H1 (cell line): Measurements from ENCODE around the gene CRB2. TPM values are rescaled to one million over a fixed set of nuclear protein-coding genes. Genes with fewer than 3 reads are reported as not detected.

Experiments
- CTCF ChIA-PET: fragments of 300-600 bp; sonication (Branson Sonifier 250); formaldehyde crosslinking; loops from one replicate; lab custom pipeline; 2021; ENCODE audit not compliant: partially characterized antibody; lab: Charles Lee
- POLR2A ChIA-PET: fragments of 300-600 bp; sonication (Branson Sonifier 250); formaldehyde crosslinking; loops from one replicate; lab custom pipeline; 2021; ENCODE audit warnings: inconsistent platforms; ENCODE audit not compliant: partially characterized antibody; lab: Charles Lee
- DNase-seq, 2 experiments: peaks; one replicate each; pipeline versions ENCODE4 v3.0.0 to v3.0.0-alpha.2; 2010 to 2022; ENCODE audit warnings: low spot score in 2 of 2, low read depth in 1 of 2, mixed read lengths in 1 of 2
- FAIRE-seq: peaks from 2 replicates; lab custom pipeline; 2011; peaks lifted over from hg19 to GRCh38; lab: Jason Lieb, UNC
- H2AFZ ChIP-seq: 2 replicates; pipeline ENCODE4 v1.8.1; 2012; ENCODE audit warnings: low read length, inconsistent platforms
- H2AK5ac ChIP-seq: 2 replicates; pipeline ENCODE4 v1.6.1; 2013; ENCODE audit warnings: low read depth, low read length
- H2BK120ac ChIP-seq: replicated peaks from 2 replicates; pipeline ENCODE3; 2013; ENCODE audit warnings: low read depth, low read length, inconsistent platforms
- H2BK12ac ChIP-seq: 2 replicates; pipeline ENCODE4 v1.6.1; 2013; ENCODE audit warnings: low read depth, low read length
- H2BK15ac ChIP-seq: 2 replicates; pipeline ENCODE4 v1.6.1; 2013; ENCODE audit warnings: low read length
- H2BK20ac ChIP-seq: 2 replicates; pipeline ENCODE4 v1.6.1; 2013; ENCODE audit warnings: low read length
- H2BK5ac ChIP-seq: 2 replicates; pipeline ENCODE4 v1.6.1; 2013; ENCODE audit warnings: low read depth, low read length
- H3K14ac ChIP-seq: 2 replicates; pipeline ENCODE4 v1.6.1; 2013; ENCODE audit warnings: inconsistent platforms; ENCODE audit not compliant: insufficient read length
- H3K18ac ChIP-seq: 2 replicates; pipeline ENCODE4 v1.6.1; 2013; ENCODE audit warnings: low read length; ENCODE audit errors: extremely low read depth
- H3K23ac ChIP-seq: 2 replicates; pipeline ENCODE4 v1.6.1; 2013; ENCODE audit warnings: inconsistent platforms; ENCODE audit not compliant: insufficient read length
- H3K23me2 ChIP-seq: 2 replicates; pipeline ENCODE4 v1.6.1; 2013; ENCODE audit warnings: low read depth, low read length
- H3K27ac ChIP-seq: 2 replicates; pipeline ENCODE4 v1.6.1; 2011; ENCODE audit warnings: low read depth, low read length, inconsistent platforms
- H3K27me3 ChIP-seq, 4 experiments: replicated peaks in 1 of 4; 1 replicate in 1 of 4; 2 replicates in 3 of 4; pipeline versions ENCODE4 v1.6.1 to v1.8.1; 2011 to 2013; ENCODE audit warnings: low read length in 3 of 4, mild to moderate bottlenecking in 3 of 4, inconsistent platforms in 2 of 4, mixed read lengths in 2 of 4, moderate library complexity in 1 of 4; ENCODE audit not compliant: control insufficient read depth in 3 of 4, insufficient read depth in 3 of 4; ENCODE audit errors: extremely low read depth in 1 of 4
- H3K36me3 ChIP-seq, 4 experiments: 2 replicates each; pipeline versions ENCODE4 v1.6.1 to v1.8.1; 2011 to 2013; ENCODE audit warnings: mild to moderate bottlenecking in 4 of 4, low read length in 3 of 4, moderate library complexity in 2 of 4, control low read depth in 1 of 4, inconsistent platforms in 1 of 4; ENCODE audit not compliant: insufficient read depth in 4 of 4, control insufficient read depth in 2 of 4
- H3K4ac ChIP-seq: replicated peaks from 2 replicates; pipeline ENCODE3; 2013; ENCODE audit warnings: low read length, low read depth, mixed read lengths, inconsistent platforms; ENCODE audit not compliant: insufficient read length
- H3K4me1 ChIP-seq, 4 experiments: replicated peaks in 1 of 4; 1 replicate in 1 of 4; 2 replicates in 3 of 4; pipeline versions ENCODE4 v1.6.1 to v1.8.1; 2011 to 2013; ENCODE audit warnings: low read length in 3 of 4, inconsistent platforms in 2 of 4, mixed read lengths in 1 of 4; ENCODE audit not compliant: insufficient read depth in 4 of 4, control insufficient read depth in 3 of 4
- H3K4me2 ChIP-seq, 2 experiments: 2 replicates each; pipeline versions ENCODE4 v1.6.1 to v1.8.1; 2011 to 2013; ENCODE audit warnings: low read depth in 2 of 2, low read length in 2 of 2, control low read depth in 1 of 2, inconsistent platforms in 1 of 2, mild to moderate bottlenecking in 1 of 2; ENCODE audit not compliant: insufficient read depth in 1 of 2
- H3K4me3 ChIP-seq, 4 experiments: fragments of 200-600, 300-600 bp in 1 of 4; sonication (generic), shearing (Covaris generic), sonication (Bioruptor Twin) in 1 of 4; 2 replicates each; pipeline versions ENCODE4 v1.5.1 to v1.8.1; 2011 to 2016; ENCODE audit warnings: low read length in 4 of 4, low read depth in 3 of 4, control low read depth in 2 of 4, inconsistent platforms in 2 of 4, mild to moderate bottlenecking in 2 of 4, mixed read lengths in 1 of 4, moderate library complexity in 1 of 4; ENCODE audit not compliant: insufficient read depth in 2 of 4; ENCODE audit errors: extremely low read depth in 1 of 4
- H3K56ac ChIP-seq: replicated peaks from 2 replicates; pipeline ENCODE3; 2013; ENCODE audit warnings: low read depth, mild to moderate bottlenecking, mixed read lengths, low read length, inconsistent platforms; ENCODE audit not compliant: insufficient read length
- H3K79me1 ChIP-seq: 2 replicates; pipeline ENCODE4 v1.6.1; 2013; ENCODE audit warnings: low read depth, low read length, control low read depth
- H3K79me2 ChIP-seq, 2 experiments: 2 replicates each; pipeline versions ENCODE4 v1.6.1 to v1.8.1; 2012 to 2013; ENCODE audit warnings: low read length in 2 of 2, mild to moderate bottlenecking in 2 of 2, inconsistent platforms in 1 of 2; ENCODE audit not compliant: insufficient read depth in 2 of 2, control insufficient read depth in 1 of 2
- H3K9ac ChIP-seq, 4 experiments: replicated peaks in 1 of 4; 1 replicate in 1 of 4; 2 replicates in 3 of 4; pipeline versions ENCODE4 v1.6.1 to v1.8.1; 2011 to 2013; ENCODE audit warnings: low read depth in 3 of 4, low read length in 3 of 4, control low read depth in 2 of 4, mild to moderate bottlenecking in 2 of 4, moderate library complexity in 2 of 4, inconsistent platforms in 1 of 4; ENCODE audit errors: extremely low read depth in 1 of 4
- H3K9me3 ChIP-seq, 2 experiments: 2 replicates each; pipeline versions ENCODE4 v1.6.1 to v1.8.1; 2012 to 2013; ENCODE audit warnings: mild to moderate bottlenecking in 2 of 2, moderate library complexity in 2 of 2, control low read depth in 1 of 2, inconsistent platforms in 1 of 2, low read depth in 1 of 2, low read length in 1 of 2, mixed read lengths in 1 of 2; ENCODE audit not compliant: insufficient read depth in 2 of 2
- H4K20me1 ChIP-seq, 2 experiments: replicated peaks in 1 of 2; 2 replicates each; pipeline versions ENCODE3 to v1.8.1; 2011 to 2013; ENCODE audit warnings: inconsistent platforms in 2 of 2, low read length in 2 of 2, mild to moderate bottlenecking in 1 of 2; ENCODE audit not compliant: insufficient read depth in 2 of 2, control insufficient read depth in 1 of 2
- H4K5ac ChIP-seq: 2 replicates; pipeline ENCODE4 v1.6.1; 2013; ENCODE audit warnings: low read length, low read depth, mixed read lengths, inconsistent platforms; ENCODE audit not compliant: insufficient read length
- H4K8ac ChIP-seq: 2 replicates; pipeline ENCODE4 v1.8.0; 2013; ENCODE audit warnings: mild to moderate bottlenecking, moderate library complexity, low read length, inconsistent platforms; ENCODE audit not compliant: insufficient read depth; ENCODE audit errors: extremely low read depth
- H4K91ac ChIP-seq: replicated peaks from 2 replicates; pipeline ENCODE3; 2013; ENCODE audit warnings: low read length, mixed read lengths, inconsistent platforms; ENCODE audit not compliant: insufficient read length
- CEBPB ChIP-seq: IDR thresholded peaks from 2 replicates; pipeline ENCODE4 v1.6.1; 2012; ENCODE audit warnings: low read depth, low read length
- CTBP2 ChIP-seq: IDR thresholded peaks from 2 replicates; pipeline ENCODE4 v1.7.0; 2011; ENCODE audit warnings: borderline replicate concordance, mild to moderate bottlenecking, moderate library complexity, mixed read lengths, low read length; ENCODE audit not compliant: insufficient read depth, insufficient read length
- JUND ChIP-seq: IDR thresholded peaks from 2 replicates; pipeline ENCODE4 v1.6.1; 2011; ENCODE audit warnings: mild to moderate bottlenecking, improper control_type of control experiment, low read length
- NANOG ChIP-seq: IDR thresholded peaks from 2 replicates; pipeline ENCODE4 v1.6.1; 2011; ENCODE audit warnings: low read length, low read depth, mild to moderate bottlenecking, inconsistent platforms; ENCODE audit not compliant: insufficient read depth, poor library complexity, severe bottlenecking
- POU5F1 ChIP-seq: IDR thresholded peaks from 2 replicates; pipeline ENCODE4 v1.6.1; 2011; ENCODE audit warnings: low read depth, mild to moderate bottlenecking, low read length, moderate library complexity
- RBBP5 ChIP-seq: IDR thresholded peaks from 2 replicates; pipeline ENCODE4 v1.7.1; 2012; ENCODE audit warnings: low read depth, mild to moderate bottlenecking, inconsistent platforms, low read length, moderate library complexity, borderline replicate concordance
- RXRA ChIP-seq: IDR thresholded peaks from 2 replicates; pipeline ENCODE4 v1.6.1; 2011; ENCODE audit warnings: low read depth, mild to moderate bottlenecking, low read length, moderate library complexity; ENCODE audit not compliant: insufficient read depth
- SAP30 ChIP-seq: fragments of 300-600 bp; sonication (generic); IDR thresholded peaks from 2 replicates; pipeline ENCODE4 v1.7.1; 2012; ENCODE audit warnings: low read length, moderate library complexity, mild to moderate bottlenecking, inconsistent platforms; ENCODE audit not compliant: insufficient read depth, insufficient replicate concordance
- SP2 ChIP-seq: IDR thresholded peaks from 2 replicates; pipeline ENCODE4 v1.6.1; 2012; ENCODE audit warnings: mild to moderate bottlenecking, low read length, inconsistent platforms
- SRF ChIP-seq: IDR thresholded peaks from 2 replicates; pipeline ENCODE4 v1.6.1; 2011; ENCODE audit warnings: mild to moderate bottlenecking, low read depth, low read length, moderate library complexity
- SUZ12 ChIP-seq: fragments of 200-600 bp; sonication (generic); IDR thresholded peaks from 2 replicates; pipeline ENCODE4 v1.6.1; 2012; ENCODE audit warnings: mild to moderate bottlenecking, inconsistent platforms, low read length, moderate library complexity, mixed read lengths
- WGBS, 2 experiments: shearing (Covaris generic) in 1 of 2; methylation state at CpG; one replicate each; pipeline versions ENCODE4 v1.1.6 to v1.1.7; 2013 to 2015; ENCODE audit warnings: low lambda C conversion rate in 2 of 2, mixed read lengths in 2 of 2, inconsistent platforms in 1 of 2, low coverage in 1 of 2, missing lambda C conversion rate in 1 of 2; ENCODE audit not compliant: insufficient replicate concordance in 2 of 2, insufficient coverage in 1 of 2, insufficient read length in 1 of 2; ENCODE audit errors: extremely low coverage in 1 of 2, missing lambda C conversion rate in 1 of 2; 5-methylcytosine and 5-hydroxymethylcytosine counted together
- polyA plus RNA-seq, 7 experiments: library from polyadenylated mRNA; depleted of rRNA in 3 of 7; stranded (reverse) in 5 of 7; unstranded in 2 of 7; fragments of >200 nt in 5 of 7; fragments of 200-250 nt in 2 of 7; gene quantifications; 1 replicate in 5 of 7; 2 replicates in 1 of 7; 4 replicates in 1 of 7; pipeline versions ENCODE4 v1.2.1 to v1.2.3, GENCODE V29; 2011 to 2013; ENCODE audit warnings: missing spikeins in 2 of 7, mixed read lengths in 2 of 7
- total RNA-seq: library from RNA; stranded (reverse); fragmentation: NEBNext Ultra II Directional; extraction: Animal tissue kit (Norgen Biotek cat#: 25700); gene quantifications from 2 replicates; pipeline ENCODE4 v1.2.1, GENCODE V29; 2021

The CRB2 gene
- total and polyA plus RNA-seq, 2 of the 8 experiments (the other 6 are each of a cell fraction or from before 2014, with no cell fraction given), result 4.0 to 8.4 TPM

- Histone ChIP-seq H3K27me3 (no peaks in the 10 kb centered on the region; a peak in 1 of 7 replicates), H2AK5ac (no peak overlapping the region), H2BK20ac (no peak overlapping the region), H3K23ac (no peak overlapping the region), H3K4me3 (no peak overlapping the region), H3K9me3 (no peaks in the 10 kb centered on the region), H3K4me1 (peaks cover 0 to 5% (median 0%) of the 10 kb centered on the region in 4 experiments; a peak in 2 of 7 replicates), H3K79me1 (no peaks in the 10 kb centered on the region), H3K56ac (no peak overlapping the region), H4K91ac (no peak overlapping the region), H3K14ac (no peak overlapping the region), H2BK12ac (no peak overlapping the region), H3K79me2 (no peaks in the 10 kb centered on the region), H3K27ac (no peak overlapping the region), H4K5ac (no peak overlapping the region), H3K4ac (no peak overlapping the region), H3K23me2 (no peaks in the 10 kb centered on the region; the same call in 1 of the 2 replicates), H2BK15ac (no peak overlapping the region), H2AFZ (0 out of 2 replicates have a peak overlapping the region, but pooled peaks have one; percentile 7), H2BK5ac (no peak overlapping the region), H3K4me2 (no peak overlapping the region), H3K18ac (no peak overlapping the region), H4K20me1 (no peaks in the 10 kb centered on the region), H3K9ac (no peak overlapping the region), H4K8ac (no peak overlapping the region), H3K36me3 (no peaks in the 10 kb centered on the region), H2BK120ac (no peak overlapping the region)
- DNase-seq (no peak), FAIRE-seq (no peak)
- CTCF ChIA-PET, result interaction anchor here (1.0 to 5.3 kb wide), 3 partner anchors 12 to 187 kb away, joined by 3 to 29 read pairs (median 3); no protein-coding TSS in a partner anchor
- POLR2A ChIA-PET, result no interaction called here
- 87% methylated on average over 7 of the region's 7 CpGs; no CpG with 5 or more reads in 1 of the 2 experiments for WGBS, 2 experiments
- TF ChIP-seq SUZ12 (no peak), RXRA (no peak), SAP30 (no peak), SRF (no peak), NANOG (no peak), CTBP2 (no peak), RBBP5 (no peak), CEBPB (no peak), JUND (no peak), POU5F1 (no peak), SP2 (no peak)
Observed at GRCh38 chr9:123316053-123316718, 39.8 kb upstream of the CRB2 start.
